Iris pigment epithelial cell (primary cell): ENCODE measurements around the gene RXFP2.

Experiments used
- DNase-seq: peaks from one replicate; pipeline ENCODE4 v3.0.0-alpha.2; 2011; ENCODE audit warnings: low read depth

Gene RXFP2

GRCh38 chr13:31739226-31739625 lies at the start of gene RXFP2:
Gene RXFP2 (plus strand): TSS chr13:31739526. CDS start chr13:31739613, 87 bp downstream.
- no peak for DNase-seq

- DNase-seq = peak; percentile 7
Observed at GRCh38 chr13:31697290-31697689, 42.0 kb upstream of the RXFP2 start.

- DNase-seq = no peak
Observed at GRCh38 chr13:31699650-31700049, 39.7 kb upstream of the RXFP2 start.

- DNase-seq = no peak
Observed at GRCh38 chr13:31703780-31704179, 35.5 kb upstream of the RXFP2 start.

GRCh38 chr13:31706105-31706504 lies 33.2 kb upstream of the RXFP2 start:
- DNase-seq = no peak

GRCh38 chr13:31717583-31717982 lies 21.7 kb upstream of the RXFP2 start:
- no peak for DNase-seq

GRCh38 chr13:31719214-31719613 lies 20.1 kb upstream of the RXFP2 start:
- no peak for DNase-seq

GRCh38 chr13:31722673-31723072 lies 16.7 kb upstream of the RXFP2 start:
- DNase-seq = no peak

GRCh38 chr13:31725841-31726240 lies 13.5 kb upstream of the RXFP2 start:
- DNase-seq = no peak

GRCh38 chr13:31731921-31732320 lies 7.4 kb upstream of the RXFP2 start:
- no peak for DNase-seq

GRCh38 chr13:31733066-31733465 lies 6.3 kb upstream of the RXFP2 start:
- peak; percentile 38 for DNase-seq

GRCh38 chr13:31733647-31734046 lies 5.7 kb upstream of the RXFP2 start:
- no peak for DNase-seq

- peak; percentile 56 for DNase-seq
Observed at GRCh38 chr13:31742097-31742734, 2.9 kb downstream of the RXFP2 start.

- no peak for DNase-seq
Observed at GRCh38 chr13:31747291-31747690, 8.0 kb downstream of the RXFP2 start.

- no peak for DNase-seq
Observed at GRCh38 chr13:31747966-31748365, 8.6 kb downstream of the RXFP2 start.

GRCh38 chr13:31749929-31750328 lies 10.6 kb downstream of the RXFP2 start:
- DNase-seq = peak; percentile 89

GRCh38 chr13:31755211-31755610 lies 15.9 kb downstream of the RXFP2 start:
- no peak for DNase-seq

- DNase-seq = peak; percentile 34
Observed at GRCh38 chr13:31755803-31756212, 16.5 kb downstream of the RXFP2 start.

- peak; percentile 57 for DNase-seq
Observed at GRCh38 chr13:31756346-31756745, 17.0 kb downstream of the RXFP2 start.

GRCh38 chr13:31761951-31762350 lies 22.6 kb downstream of the RXFP2 start:
- DNase-seq = no peak

GRCh38 chr13:31764556-31764955 lies 25.2 kb downstream of the RXFP2 start:
- no peak for DNase-seq

GRCh38 chr13:31765138-31765785 lies 25.9 kb downstream of the RXFP2 start:
- DNase-seq = peak; percentile 60

- DNase-seq = peak; percentile 47
Observed at GRCh38 chr13:31767175-31767900, 28.0 kb downstream of the RXFP2 start.
